SK-N-SH treated with all-trans-retinoic acid at 6 μM for 48 hours (cell line): ENCODE results near the gene FAM47E.
A peak's percentile ranks its signal among the peaks of the same experiment; 100 is the strongest.

ENCODE experiments used
- ATAC-seq: fragments of 200-7000 bp; cut with Tn5 transposase; 3 replicates; pipeline ENCODE4 v1.9.1; 2020; ENCODE audit warnings: mild to moderate bottlenecking, moderate library complexity
- ARNTL ChIP-seq: fragments of 450-650 bp; formaldehyde crosslinking; IDR thresholded peaks from 2 replicates; pipeline ENCODE4 v1.5.0; 2020; ENCODE audit warnings: low read depth, mild to moderate bottlenecking, moderate library complexity, borderline replicate concordance
- CREB5 ChIP-seq: fragments of 250-450 bp; sonication (Bioruptor Pico); IDR thresholded peaks from 2 replicates; pipeline ENCODE4 v1.5.1; 2020; ENCODE audit warnings: low read depth, mild to moderate bottlenecking, moderate library complexity
- CSDC2 ChIP-seq: fragments of 250-450 bp; sonication (Bioruptor Pico); IDR thresholded peaks from 2 replicates; pipeline ENCODE4 v1.5.0; 2020; ENCODE audit warnings: mild to moderate bottlenecking, moderate library complexity
- CSRNP3 ChIP-seq: fragments of 250-450 bp; sonication (Bioruptor Pico); IDR thresholded peaks from 2 replicates; pipeline ENCODE4 v1.5.1; 2021; ENCODE audit warnings: mild to moderate bottlenecking, moderate library complexity
- ESRRG ChIP-seq: fragments of 250-450 bp; sonication (Bioruptor Pico); IDR thresholded peaks from 2 replicates; pipeline ENCODE4 v1.6.1; 2021; ENCODE audit warnings: mild to moderate bottlenecking
- GLIS3 ChIP-seq: fragments of 250-450 bp; sonication (Bioruptor Pico); IDR thresholded peaks from 2 replicates; pipeline ENCODE4 v1.5.0; 2020; ENCODE audit warnings: mild to moderate bottlenecking, moderate library complexity
- ISL1 ChIP-seq: fragments of 250-450 bp; sonication (Bioruptor Pico); IDR thresholded peaks from 2 replicates; pipeline ENCODE4 v2.1.2; 2022; ENCODE audit warnings: mild to moderate bottlenecking, moderate library complexity
- OSR1 ChIP-seq: fragments of 250-450 bp; sonication (Bioruptor Pico); IDR thresholded peaks from 2 replicates; pipeline ENCODE4 v1.8.0; 2022; ENCODE audit warnings: moderate library complexity, mild to moderate bottlenecking, inconsistent platforms
- PATZ1 ChIP-seq: fragments of 250-450 bp; sonication (Bioruptor Pico); IDR thresholded peaks from 2 replicates; pipeline ENCODE4 v1.8.0; 2020; ENCODE audit warnings: mild to moderate bottlenecking, moderate library complexity, borderline replicate concordance
- POU6F1 ChIP-seq: fragments of 250-450 bp; sonication (Bioruptor Pico); IDR thresholded peaks from 2 replicates; pipeline ENCODE4 v1.8.0; 2021; ENCODE audit warnings: low read depth, mild to moderate bottlenecking, moderate library complexity, borderline replicate concordance
- PPARA ChIP-seq: fragments of 250-450 bp; sonication (Bioruptor Pico); IDR thresholded peaks from 2 replicates; pipeline ENCODE4 v1.5.0; 2020; ENCODE audit warnings: mild to moderate bottlenecking, borderline replicate concordance
- RARB ChIP-seq: fragments of 250-450 bp; sonication (Bioruptor Pico); IDR thresholded peaks from 2 replicates; pipeline ENCODE4 v1.8.0; 2021; ENCODE audit warnings: mild to moderate bottlenecking, moderate library complexity
- SNAI2 ChIP-seq: fragments of 250-450 bp; sonication (Bioruptor Pico); IDR thresholded peaks from 2 replicates; pipeline ENCODE4 v1.5.0; 2020; ENCODE audit warnings: mild to moderate bottlenecking, moderate library complexity
- TCF4 ChIP-seq: fragments of 250-450 bp; sonication (Bioruptor Pico); IDR thresholded peaks from 2 replicates; pipeline ENCODE4 v1.8.0; 2021; ENCODE audit warnings: mild to moderate bottlenecking, moderate library complexity, borderline replicate concordance
- TOX ChIP-seq: fragments of 250-450 bp; sonication (Bioruptor Pico); IDR thresholded peaks from 2 replicates; pipeline ENCODE4 v1.8.0; 2021; ENCODE audit warnings: mild to moderate bottlenecking, moderate library complexity, borderline replicate concordance
- TSHZ2 ChIP-seq: fragments of 250-450 bp; sonication (Bioruptor Pico); IDR thresholded peaks from 2 replicates; pipeline ENCODE4 v1.5.0; 2020; ENCODE audit warnings: mild to moderate bottlenecking, moderate library complexity
- ZC3H10 ChIP-seq: fragments of 250-450 bp; sonication (Bioruptor Pico); IDR thresholded peaks from 2 replicates; pipeline ENCODE4 v1.5.1; 2021; ENCODE audit warnings: mild to moderate bottlenecking, moderate library complexity
- ZFP30 ChIP-seq: fragments of 450-650 bp; formaldehyde crosslinking; IDR thresholded peaks from 2 replicates; pipeline ENCODE4 v1.5.0; 2022; ENCODE audit warnings: mild to moderate bottlenecking, moderate library complexity
- ZNF565 ChIP-seq: fragments of 450-650 bp; formaldehyde crosslinking; conservative IDR thresholded peaks from 2 replicates; pipeline ENCODE4 v1.5.0; 2020; ENCODE audit warnings: low read depth, mild to moderate bottlenecking, moderate library complexity
- ZNF70 ChIP-seq: fragments of 450-650 bp; formaldehyde crosslinking; IDR thresholded peaks from 2 replicates; pipeline ENCODE4 v1.5.0; 2020; ENCODE audit warnings: mild to moderate bottlenecking, moderate library complexity
- ZNF8 ChIP-seq: fragments of 450-650 bp; formaldehyde crosslinking; IDR thresholded peaks from 2 replicates; pipeline ENCODE4 v1.5.0; 2020; ENCODE audit warnings: mild to moderate bottlenecking, moderate library complexity

The FAM47E gene

GRCh38 chr4:76226418-76226817, 25.1 kb upstream of the FAM47E start:
- ATAC-seq = no peak
- no peak for TF ChIP-seq TSHZ2 (CRISPR knock-in tag)
- no peak for TF ChIP-seq ZC3H10 (CRISPR knock-in tag)
- no peak for TF ChIP-seq POU6F1
- no peak for TF ChIP-seq ZFP30 (CRISPR knock-in tag)
- TF ChIP-seq ARNTL (CRISPR knock-in tag) = no peak
- TF ChIP-seq ZNF565 (CRISPR knock-in tag) = no peak
- no peak for TF ChIP-seq TCF4 (CRISPR knock-in tag)
- no peak for TF ChIP-seq ZNF70 (CRISPR knock-in tag)
- no peak for TF ChIP-seq ISL1 (CRISPR knock-in tag)
- no peak for TF ChIP-seq OSR1
- no peak for TF ChIP-seq PATZ1 (CRISPR knock-in tag)
- TF ChIP-seq SNAI2 (CRISPR knock-in tag) = no peak
- TF ChIP-seq PPARA (CRISPR knock-in tag) = no peak
- no peak for TF ChIP-seq ZNF8 (CRISPR knock-in tag)
- no peak for TF ChIP-seq CREB5 (CRISPR knock-in tag)
- TF ChIP-seq RARB (CRISPR knock-in tag) = no peak
- no peak for TF ChIP-seq CSDC2 (CRISPR knock-in tag)
- TF ChIP-seq, all 23 proteins: peak for 0

GRCh38 chr4:76232681-76233080, 18.8 kb upstream of the FAM47E start:
- no peak for ATAC-seq
- TF ChIP-seq ZNF70 (CRISPR knock-in tag) = no peak
- no peak for TF ChIP-seq ZC3H10 (CRISPR knock-in tag)

GRCh38 chr4:76233083-76233482, 18.4 kb upstream of the FAM47E start:
- TF ChIP-seq ZFP30 (CRISPR knock-in tag) (no peak), TSHZ2 (CRISPR knock-in tag) (no peak), GLIS3 (CRISPR knock-in tag) (no peak)
- TF ChIP-seq, all 23 proteins: peak for 0
- ATAC-seq = no peak

- peak; percentile 78 for ATAC-seq
- no peak for TF ChIP-seq ZC3H10 (CRISPR knock-in tag)
- no peak for TF ChIP-seq CSDC2 (CRISPR knock-in tag)
- no peak for TF ChIP-seq ISL1 (CRISPR knock-in tag)
- TF ChIP-seq ESRRG = no peak
- TF ChIP-seq ZNF8 (CRISPR knock-in tag) = no peak
- TF ChIP-seq GLIS3 (CRISPR knock-in tag) = no peak
- no peak for TF ChIP-seq ZNF70 (CRISPR knock-in tag)
- TF ChIP-seq CSRNP3 = no peak
- no peak for TF ChIP-seq ZFP30 (CRISPR knock-in tag)
- TF ChIP-seq ZNF565 (CRISPR knock-in tag) = no peak
- TF ChIP-seq TOX (CRISPR knock-in tag) = no peak
- no peak for TF ChIP-seq POU6F1
- no peak for TF ChIP-seq ARNTL (CRISPR knock-in tag)
- TF ChIP-seq SNAI2 (CRISPR knock-in tag) = no peak
These were observed 18.0 kb upstream of the FAM47E start for GRCh38 chr4:76233529-76233928.
